HepG2 (cell line): Measurements from ENCODE around the gene APOL5. TPM values are rescaled to one million over a fixed set of nuclear protein-coding genes. Genes with fewer than 3 reads are reported as not detected.

ENCODE experiments used
- ATAC-seq: fragments of 200-7000 bp; cut with Tn5 transposase; 3 replicates; pipeline ENCODE4 v1.9.1; 2020; ENCODE audit warnings: mild to moderate bottlenecking, moderate library complexity
- BruUV-seq: library from RNA; stranded (reverse); fragments of 400-500 nt; replicated peaks from 2 replicates; lab custom pipeline; 2021; lab: Mats Ljungman, UMichigan
- CTCF ChIA-PET: fragments of 300-600 bp; formaldehyde crosslinking; extraction: SDS; loops from one replicate; lab custom pipeline; 2021; ENCODE audit warnings: low total read pairs, inconsistent platforms, low intra/inter-chr PET ratio; lab: Yijun Ruan, JAX
- POLR2A ChIA-PET: fragments of 350-600 bp; sonication (Branson Sonifier 250); formaldehyde crosslinking; loops from one replicate; lab custom pipeline; 2020; ENCODE audit warnings: antibody characterized with exemption, inconsistent platforms; lab: Yijun Ruan, JAX
- DNase-seq: peaks from one replicate; pipeline ENCODE4 v3.0.0-alpha.2; 2015; ENCODE audit warnings: low spot score
- FAIRE-seq: peaks from 3 replicates; lab custom pipeline; 2011; peaks lifted over from hg19 to GRCh38; lab: Jason Lieb, UNC
- H2AFZ ChIP-seq: one replicate; pipeline ENCODE4 v1.6.1; 2011; ENCODE audit warnings: low read length, inconsistent platforms
- H3K27ac ChIP-seq: fragments of 300-600 bp; 3 replicates; pipeline ENCODE4 v1.8.0; 2011; ENCODE audit warnings: mixed run types, mild to moderate bottlenecking, mixed read lengths, low read length, inconsistent platforms; ENCODE audit not compliant: insufficient read depth; ENCODE audit errors: extremely low read length
- H3K27me3 ChIP-seq, 2 experiments: fragments of 200-600 bp in 1 of 2; 2 replicates in 1 of 2; 3 replicates in 1 of 2; pipeline versions ENCODE4 v1.6.0 to v1.8.0; 2011; ENCODE audit warnings: low read length in 2 of 2, mild to moderate bottlenecking in 2 of 2, moderate library complexity in 2 of 2, inconsistent platforms in 1 of 2; ENCODE audit not compliant: insufficient read depth in 2 of 2, control insufficient read depth in 1 of 2
- H3K36me3 ChIP-seq, 2 experiments: fragments of 200-600 bp in 1 of 2; replicated peaks in 1 of 2; 2 replicates in 1 of 2; 3 replicates in 1 of 2; pipeline versions ENCODE4 v1.5.1 to v1.8.0; 2011; ENCODE audit warnings: low read length in 2 of 2, inconsistent platforms in 1 of 2; ENCODE audit not compliant: insufficient read depth in 2 of 2, control insufficient read depth in 1 of 2
- H3K4me1 ChIP-seq: 2 replicates; pipeline ENCODE4 v1.5.1; 2012; ENCODE audit warnings: low read length, inconsistent platforms; ENCODE audit not compliant: insufficient read depth
- H3K4me2 ChIP-seq: 2 replicates; pipeline ENCODE4 v1.6.0; 2011; ENCODE audit warnings: low read depth, low read length, inconsistent platforms
- H3K4me3 ChIP-seq, 3 experiments: fragments of 200-600 bp in 1 of 3; sonication (generic), shearing (Covaris generic) in 1 of 3; replicated peaks in 1 of 3; 2 replicates each; pipeline ENCODE4 v1.5.1; 2011 to 2016; ENCODE audit warnings: low read length in 3 of 3, inconsistent platforms in 2 of 3, low read depth in 2 of 3, mild to moderate bottlenecking in 2 of 3, control low read depth in 1 of 3, mixed read lengths in 1 of 3; ENCODE audit not compliant: insufficient read depth in 1 of 3
- H3K79me2 ChIP-seq: one replicate; pipeline ENCODE4 v1.6.1; 2011; ENCODE audit warnings: low read length, inconsistent platforms; ENCODE audit not compliant: insufficient read depth
- H3K9ac ChIP-seq: 2 replicates; pipeline ENCODE4 v1.6.0; 2011; ENCODE audit warnings: mild to moderate bottlenecking, low read depth, low read length, inconsistent platforms; ENCODE audit not compliant: insufficient read depth
- H3K9me3 ChIP-seq: 2 replicates; pipeline ENCODE4 v1.5.1; 2012; ENCODE audit warnings: mild to moderate bottlenecking, low read length
- H4K20me1 ChIP-seq: 2 replicates; pipeline ENCODE4 v1.6.0; 2011; ENCODE audit warnings: inconsistent platforms, mild to moderate bottlenecking, low read length, moderate library complexity; ENCODE audit not compliant: insufficient read depth
- POLR2AphosphoS2 ChIP-seq: IDR thresholded peaks from 2 replicates; pipeline ENCODE4 v1.6.1; 2011; ENCODE audit warnings: low read depth, low read length, improper control_type of control experiment
- RFX1 ChIP-seq: fragments of 450-650 bp; IDR thresholded peaks from 2 replicates; pipeline ENCODE4 v1.6.1; 2017
- ZFP36 ChIP-seq: fragments of 150-350 bp; IDR thresholded peaks from 2 replicates; pipeline ENCODE4 v1.6.1; 2018; ENCODE audit warnings: borderline replicate concordance, low read length, low read depth; ENCODE audit not compliant: partially characterized antibody
- ZNF234 ChIP-seq: sonication (generic); formaldehyde crosslinking; conservative IDR thresholded peaks from 2 replicates; pipeline ENCODE4 v1.5.1; 2020; ENCODE audit warnings: mild to moderate bottlenecking, missing genetic modification reagents
- ZNF605 ChIP-seq: sonication (generic); formaldehyde crosslinking; IDR thresholded peaks from 2 replicates; pipeline ENCODE4 v1.8.0; 2022; ENCODE audit warnings: mild to moderate bottlenecking, missing genetic modification reagents
- WGBS: methylation state at CpG from one replicate; pipeline ENCODE4 v1.1.6; 2017; ENCODE audit warnings: low lambda C conversion rate; 5-methylcytosine and 5-hydroxymethylcytosine counted together
- in situ Hi-C: cut with HindIII; loops from 2 replicates; pipeline ENCODE4 v1.10.0; 2017; ENCODE audit warnings: low pct_unique_long_range_greater_than_20kb; ENCODE audit not compliant: extremely low pct_ligation_motif_present
- intact Hi-C: fragments of 100-400 bp; cut with micrococcal nuclease; formaldehyde crosslinking; loops from one replicate; pipeline ENCODE4 v1.10.0; 2022; ENCODE audit not compliant: unreplicated experiment
- polyA plus RNA-seq, 8 experiments: library from polyadenylated mRNA; depleted of rRNA in 3 of 8; stranded (reverse) in 7 of 8; unstranded in 1 of 8; fragments of >200 nt; fragmentation: Illumina TruSeq in 4 of 8; extraction: Trizol in 4 of 8; gene quantifications; 2 replicates each; pipeline versions ENCODE4 v1.2.1 to v1.2.3, GENCODE V29; 2011 to 2016; ENCODE audit warnings: low read depth in 4 of 8, missing spikeins in 1 of 8, mixed read lengths in 1 of 8; ENCODE audit not compliant: insufficient read depth in 1 of 8
- total RNA-seq, 5 experiments: library from RNA; depleted of rRNA; stranded (reverse); fragments of >200 nt; fragmentation: Illumina TruSeq; extraction: Trizol; gene quantifications; 2 replicates each; pipeline ENCODE4 v1.2.3, GENCODE V29; 2016; ENCODE audit warnings: low read depth in 1 of 5
- TF ChIP-seq, protein P1 (sequence below): sonication (generic); formaldehyde crosslinking; IDR thresholded peaks from 2 replicates; pipeline ENCODE4 v1.5.0; 2020; ENCODE audit warnings: missing genetic modification reagents
- TF ChIP-seq, protein P2 (sequence below): IDR thresholded peaks from 2 replicates; pipeline ENCODE4 v1.6.1; 2016; ENCODE audit warnings: missing biosample characterization, missing genetic modification reagents, low read depth
- TF ChIP-seq, protein P3 (sequence below): IDR thresholded peaks from 2 replicates; pipeline ENCODE4 v1.6.1; 2012; ENCODE audit warnings: low read depth, low read length, improper control_type of control experiment
- TF ChIP-seq, protein P4 (sequence below): sonication (generic); formaldehyde crosslinking; IDR thresholded peaks from 2 replicates; pipeline ENCODE4 v1.9.0; 2021; ENCODE audit warnings: missing genetic modification reagents, borderline replicate concordance

Gene APOL5
- total and polyA plus RNA-seq, 2 of the 13 experiments (the other 11 are each of a cell fraction or from before 2014, with no cell fraction given): not detected

DNA sequence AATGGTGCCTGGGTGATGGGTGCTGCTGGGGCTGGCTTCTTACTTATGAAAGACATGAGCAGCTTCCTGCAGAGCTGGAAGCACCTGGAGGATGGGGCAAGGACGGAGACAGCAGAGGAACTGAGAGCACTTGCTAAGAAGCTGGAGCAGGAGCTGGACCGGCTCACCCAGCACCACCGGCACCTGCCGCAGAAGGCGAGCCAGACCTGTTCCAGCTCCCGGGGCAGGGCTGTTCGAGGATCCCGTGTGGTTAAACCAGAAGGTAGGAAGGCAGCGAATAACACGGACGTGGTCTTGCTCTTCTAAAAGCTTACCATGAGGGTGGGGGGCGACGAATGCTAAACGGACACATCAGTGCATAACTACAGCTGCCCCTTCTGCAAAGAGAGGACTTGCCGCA is 9.3 kb downstream of the APOL5 start:
- TF ChIP-seq, protein P1, sequence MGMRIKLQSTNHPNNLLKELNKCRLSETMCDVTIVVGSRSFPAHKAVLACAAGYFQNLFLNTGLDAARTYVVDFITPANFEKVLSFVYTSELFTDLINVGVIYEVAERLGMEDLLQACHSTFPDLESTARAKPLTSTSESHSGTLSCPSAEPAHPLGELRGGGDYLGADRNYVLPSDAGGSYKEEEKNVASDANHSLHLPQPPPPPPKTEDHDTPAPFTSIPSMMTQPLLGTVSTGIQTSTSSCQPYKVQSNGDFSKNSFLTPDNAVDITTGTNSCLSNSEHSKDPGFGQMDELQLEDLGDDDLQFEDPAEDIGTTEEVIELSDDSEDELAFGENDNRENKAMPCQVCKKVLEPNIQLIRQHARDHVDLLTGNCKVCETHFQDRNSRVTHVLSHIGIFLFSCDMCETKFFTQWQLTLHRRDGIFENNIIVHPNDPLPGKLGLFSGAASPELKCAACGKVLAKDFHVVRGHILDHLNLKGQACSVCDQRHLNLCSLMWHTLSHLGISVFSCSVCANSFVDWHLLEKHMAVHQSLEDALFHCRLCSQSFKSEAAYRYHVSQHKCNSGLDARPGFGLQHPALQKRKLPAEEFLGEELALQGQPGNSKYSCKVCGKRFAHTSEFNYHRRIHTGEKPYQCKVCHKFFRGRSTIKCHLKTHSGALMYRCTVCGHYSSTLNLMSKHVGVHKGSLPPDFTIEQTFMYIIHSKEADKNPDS (CRISPR knock-in tag): no peak
- TF ChIP-seq POLR2AphosphoS2 (no peak), ZNF234 (CRISPR knock-in tag) (no peak), ZFP36 (no peak), ZNF605 (CRISPR knock-in tag) (no peak), RFX1 (no peak)
- TF ChIP-seq, protein P2, sequence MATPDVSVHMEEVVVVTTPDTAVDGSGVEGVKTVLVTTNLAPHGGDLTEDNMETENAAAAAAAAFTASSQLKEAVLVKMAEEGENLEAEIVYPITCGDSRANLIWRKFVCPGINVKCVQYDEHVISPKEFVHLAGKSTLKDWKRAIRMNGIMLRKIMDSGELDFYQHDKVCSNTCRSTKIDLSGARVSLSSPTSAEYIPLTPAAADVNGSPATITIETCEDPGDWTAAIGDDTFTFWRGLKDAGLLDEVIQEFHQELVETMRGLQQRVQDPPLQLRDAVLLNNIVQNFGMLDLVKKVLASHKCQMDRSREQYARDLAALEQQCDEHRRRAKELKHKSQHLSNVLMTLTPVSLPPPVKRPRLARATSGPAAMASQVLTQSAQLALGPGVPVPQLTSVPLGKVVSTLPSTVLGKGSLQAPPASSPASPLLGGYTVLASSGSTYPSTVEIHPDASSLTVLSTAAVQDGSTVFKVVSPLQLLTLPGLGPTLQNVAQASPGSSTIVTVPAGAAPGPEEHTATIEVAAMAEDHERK (CRISPR knock-in tag): no peak
- TF ChIP-seq, protein P3, sequence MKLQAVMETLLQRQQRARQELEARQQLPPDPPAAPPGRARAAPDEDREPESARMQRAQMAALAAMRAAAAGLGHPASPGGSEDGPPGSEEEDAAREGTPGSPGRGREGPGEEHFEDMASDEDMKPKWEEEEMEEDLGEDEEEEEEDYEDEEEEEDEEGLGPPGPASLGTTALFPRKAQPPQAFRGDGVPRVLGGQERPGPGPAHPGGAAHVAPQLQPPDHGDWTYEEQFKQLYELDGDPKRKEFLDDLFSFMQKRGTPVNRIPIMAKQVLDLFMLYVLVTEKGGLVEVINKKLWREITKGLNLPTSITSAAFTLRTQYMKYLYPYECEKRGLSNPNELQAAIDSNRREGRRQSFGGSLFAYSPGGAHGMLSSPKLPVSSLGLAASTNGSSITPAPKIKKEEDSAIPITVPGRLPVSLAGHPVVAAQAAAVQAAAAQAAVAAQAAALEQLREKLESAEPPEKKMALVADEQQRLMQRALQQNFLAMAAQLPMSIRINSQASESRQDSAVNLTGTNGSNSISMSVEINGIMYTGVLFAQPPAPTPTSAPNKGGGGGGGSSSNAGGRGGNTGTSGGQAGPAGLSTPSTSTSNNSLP: no peak
- TF ChIP-seq, protein P4, sequence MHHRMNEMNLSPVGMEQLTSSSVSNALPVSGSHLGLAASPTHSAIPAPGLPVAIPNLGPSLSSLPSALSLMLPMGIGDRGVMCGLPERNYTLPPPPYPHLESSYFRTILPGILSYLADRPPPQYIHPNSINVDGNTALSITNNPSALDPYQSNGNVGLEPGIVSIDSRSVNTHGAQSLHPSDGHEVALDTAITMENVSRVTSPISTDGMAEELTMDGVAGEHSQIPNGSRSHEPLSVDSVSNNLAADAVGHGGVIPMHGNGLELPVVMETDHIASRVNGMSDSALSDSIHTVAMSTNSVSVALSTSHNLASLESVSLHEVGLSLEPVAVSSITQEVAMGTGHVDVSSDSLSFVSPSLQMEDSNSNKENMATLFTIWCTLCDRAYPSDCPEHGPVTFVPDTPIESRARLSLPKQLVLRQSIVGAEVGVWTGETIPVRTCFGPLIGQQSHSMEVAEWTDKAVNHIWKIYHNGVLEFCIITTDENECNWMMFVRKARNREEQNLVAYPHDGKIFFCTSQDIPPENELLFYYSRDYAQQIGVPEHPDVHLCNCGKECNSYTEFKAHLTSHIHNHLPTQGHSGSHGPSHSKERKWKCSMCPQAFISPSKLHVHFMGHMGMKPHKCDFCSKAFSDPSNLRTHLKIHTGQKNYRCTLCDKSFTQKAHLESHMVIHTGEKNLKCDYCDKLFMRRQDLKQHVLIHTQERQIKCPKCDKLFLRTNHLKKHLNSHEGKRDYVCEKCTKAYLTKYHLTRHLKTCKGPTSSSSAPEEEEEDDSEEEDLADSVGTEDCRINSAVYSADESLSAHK (CRISPR knock-in tag): no peak
- Histone ChIP-seq H3K27me3 (peaks cover 0 to 11% of the 10 kb centered on the region in 2 experiments; a peak in 1 of 5 replicates), H3K4me2 (no peak overlapping the region), H3K27ac (no peak overlapping the region), H4K20me1 (no peaks in the 10 kb centered on the region), H3K79me2 (no peaks in the 10 kb centered on the region), H3K36me3 (no peaks in the 10 kb centered on the region), H3K4me1 (no peaks in the 10 kb centered on the region), H3K9me3 (no peaks in the 10 kb centered on the region), H2AFZ (no peak overlapping the region), H3K9ac (no peak overlapping the region), H3K4me3 (no peak overlapping the region)
- FAIRE-seq (no peak), DNase-seq (no peak), ATAC-seq (no peak)
- ChIA-PET CTCF (no interaction called here), POLR2A (no interaction called here)
- intact Hi-C loops: no loop called here
- WGBS: 63% methylated on average over 11 of the region's 15 CpGs
- in situ Hi-C loops: loop anchor here (25.0 kb wide), 2 partner anchors 290 to 385 kb away; no protein-coding TSS in a partner anchor
- BruUV-seq: no TSS peak
